NK-92 treated with Interleukin-12 subunit alpha and Interleukin-12 subunit beta, amount 100 ng/mL, for 24 hours (cell line): ENCODE results near the gene SERINC3.
"Not testable (repeated sequence)": the region's sequence is repeated elsewhere in the genome, so short reads cannot be mapped to it uniquely, and the experiment has no call there.

Experiments
- DNase-seq: peaks from one replicate; lab custom pipeline; 2025; lab: John Stamatoyannopoulos, UW

SERINC3 gene

DNA sequence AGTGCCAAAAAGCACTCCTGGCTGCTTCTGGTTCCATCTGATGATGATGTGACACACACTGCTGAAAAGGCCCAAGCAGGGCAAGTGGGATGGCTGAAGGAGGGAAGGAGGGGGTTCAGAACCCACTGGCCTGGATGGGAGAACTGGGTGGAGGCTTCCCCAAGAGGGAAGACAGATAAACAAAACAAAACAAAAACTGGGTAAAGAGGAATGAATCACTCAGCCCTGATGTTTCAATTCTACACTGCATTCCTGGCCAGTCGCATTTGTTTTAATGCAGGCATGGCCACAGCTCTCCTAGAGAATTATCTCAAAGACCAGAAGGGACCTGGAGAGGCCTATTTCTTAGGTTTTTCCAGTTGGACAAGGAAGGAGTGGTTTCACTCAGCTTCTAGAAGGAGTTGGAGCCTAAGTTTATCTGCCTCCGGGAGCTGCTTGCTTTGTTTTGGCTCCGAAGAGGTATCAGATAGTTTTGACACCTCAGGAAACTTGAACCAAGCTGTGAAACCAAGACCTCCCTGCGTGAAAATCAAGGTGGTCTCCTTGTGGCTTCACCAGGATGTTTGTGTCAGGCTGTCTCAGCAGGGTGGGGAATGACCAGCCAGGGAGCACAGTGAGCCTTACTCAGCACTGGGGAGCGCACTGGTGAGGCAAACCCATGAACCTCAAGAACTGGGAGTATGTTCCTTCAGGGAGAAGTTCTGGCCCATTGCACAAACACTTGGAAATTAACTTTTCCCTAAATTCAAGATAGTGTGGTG, 30.1 kb downstream of the SERINC3 start:
- no peak for DNase-seq

GRCh38 chr20:44489931-44490330, 31.9 kb downstream of the SERINC3 start:
- no peak for DNase-seq

DNA sequence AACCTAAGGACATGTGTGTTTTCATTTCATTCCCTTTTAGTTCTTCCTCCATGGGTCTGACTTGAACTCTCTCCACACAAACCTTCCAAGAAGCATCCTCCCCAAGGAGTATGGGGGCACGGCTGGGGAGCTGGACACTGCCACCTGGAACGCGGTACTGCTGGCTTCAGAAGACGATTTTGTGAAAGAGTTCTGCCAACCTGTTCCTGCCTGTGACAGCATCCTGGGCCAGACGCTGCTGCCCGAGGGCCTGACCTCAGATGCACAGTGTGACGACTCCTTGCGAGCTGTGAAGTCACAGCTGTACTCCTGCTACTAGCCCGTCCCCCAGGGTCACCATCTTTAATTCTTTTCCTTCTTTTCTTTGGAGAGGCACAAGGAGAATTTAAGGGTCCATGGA, 32.6 kb downstream of the SERINC3 start:
- no peak for DNase-seq

DNA sequence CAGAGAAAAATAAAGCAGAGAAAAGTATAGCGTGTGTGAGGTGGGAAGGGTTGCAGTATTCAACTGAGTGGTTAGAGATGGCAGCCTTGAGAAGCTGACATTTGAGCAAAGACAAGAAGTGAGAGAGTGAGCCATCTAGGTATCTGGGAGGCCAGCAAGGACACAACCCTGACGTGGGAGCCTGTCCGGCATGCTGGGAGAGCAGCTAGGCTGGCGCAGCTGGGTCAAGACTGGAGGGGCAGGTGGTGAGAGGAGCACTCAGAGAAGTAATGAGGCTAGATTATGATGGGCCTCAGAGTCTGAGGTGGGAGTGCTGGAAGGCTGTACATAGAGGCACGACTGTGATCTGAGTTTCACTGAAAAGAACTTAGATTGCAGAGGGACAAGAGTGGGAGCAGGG, 33.3 kb downstream of the SERINC3 start:
- DNase-seq: no peak

DNA sequence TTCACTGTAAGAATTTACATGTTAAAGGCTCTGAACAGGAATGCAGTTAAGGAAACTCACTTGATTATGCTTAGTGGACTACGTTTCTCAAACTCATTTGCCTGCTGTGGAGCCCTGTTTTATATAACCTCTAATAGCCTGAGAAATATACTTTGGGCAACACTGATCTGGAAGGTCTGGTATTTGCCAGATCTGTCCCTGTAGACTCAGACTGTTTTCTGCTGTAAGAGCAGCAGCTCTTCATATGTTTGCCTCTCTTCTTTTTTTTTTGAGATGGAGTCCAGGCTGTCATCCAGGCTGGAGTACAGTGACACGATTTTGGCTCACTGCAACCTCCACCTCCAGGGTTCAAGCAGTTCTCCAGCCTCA, 36.1 kb downstream of the SERINC3 start:
- DNase-seq: no peak

- DNase-seq: no peak
These were observed 36.6 kb downstream of the SERINC3 start for GRCh38 chr20:44485078-44485829.

DNA sequence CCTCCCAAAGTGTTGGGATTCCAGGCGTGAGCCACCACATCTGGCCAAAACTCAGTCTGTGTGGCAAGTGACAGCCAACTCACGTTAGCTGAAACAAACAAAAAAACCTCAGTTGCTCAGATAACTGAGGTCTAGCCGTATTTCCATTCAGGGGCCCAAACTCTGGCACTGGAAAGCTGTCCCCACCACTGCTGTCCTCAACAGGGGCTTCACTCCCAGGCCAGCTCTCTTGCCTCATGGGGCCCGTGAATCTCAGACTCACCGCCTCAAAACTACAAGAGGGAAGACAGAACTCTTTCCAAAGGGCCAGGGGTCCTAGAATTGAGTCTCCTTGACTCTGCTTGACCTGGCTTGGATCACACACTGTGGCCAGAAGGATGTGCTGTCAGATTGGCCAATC, 38.8 kb downstream of the SERINC3 start:
- no peak for DNase-seq

- DNase-seq: no peak
These were observed 40.0 kb downstream of the SERINC3 start for GRCh38 chr20:44481719-44482416.

DNA sequence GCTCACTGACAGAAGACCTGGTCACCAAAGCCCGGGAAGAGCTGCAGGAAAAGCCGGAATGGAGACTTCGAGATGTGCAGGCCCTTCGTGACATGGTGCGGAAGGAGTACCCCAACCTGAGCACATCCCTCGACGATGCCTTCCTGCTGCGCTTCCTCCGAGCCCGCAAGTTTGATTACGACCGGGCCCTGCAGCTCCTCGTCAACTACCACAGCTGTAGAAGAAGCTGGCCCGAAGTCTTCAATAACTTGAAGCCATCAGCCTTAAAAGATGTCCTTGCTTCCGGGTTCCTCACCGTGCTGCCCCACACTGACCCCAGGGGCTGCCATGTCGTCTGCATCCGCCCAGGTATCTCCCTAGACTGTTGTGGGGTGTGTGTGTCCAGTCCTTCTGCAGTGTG, 41.8 kb downstream of the SERINC3 start:
- no peak for DNase-seq

DNA sequence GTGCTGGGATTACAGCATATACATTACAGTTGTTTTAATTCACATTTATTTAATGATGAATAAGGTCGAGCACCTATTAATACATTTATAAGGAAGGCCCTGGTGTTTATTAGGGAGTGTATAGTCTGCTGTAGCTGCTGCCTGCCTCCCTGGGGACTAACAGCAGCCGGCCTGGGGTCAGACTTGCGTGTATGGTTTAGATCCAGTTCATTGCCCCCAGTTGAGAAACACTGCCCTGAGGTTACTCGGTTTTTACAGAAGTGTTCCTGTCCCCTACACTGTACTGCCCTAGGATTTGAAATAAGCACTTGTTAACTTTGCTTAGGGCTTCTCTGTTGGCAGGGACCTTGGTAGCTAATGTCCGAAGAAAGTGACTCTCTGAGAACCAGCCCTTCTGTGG, 42.2 kb downstream of the SERINC3 start:
- no peak for DNase-seq

- no peak for DNase-seq
These were observed 43.7 kb downstream of the SERINC3 start for GRCh38 chr20:44478206-44478605.

GRCh38 chr20:44477151-44477550, 44.7 kb downstream of the SERINC3 start:
- DNase-seq: no peak

- peak; percentile 78 for DNase-seq
These were observed 45.9 kb downstream of the SERINC3 start, which contains the start of gene TTPAL for GRCh38 chr20:44475694-44476560. Gene TTPAL, plus strand, starts transcription at chr20:44475874. Its CDS starts 4,126 bp downstream, at chr20:44480000.

GRCh38 chr20:44475372-44475693, 46.5 kb downstream of the SERINC3 start:
- no peak for DNase-seq

- not testable (repeated sequence) for DNase-seq
These were observed 49.6 kb downstream of the SERINC3 start for GRCh38 chr20:44472283-44472682.

DNA sequence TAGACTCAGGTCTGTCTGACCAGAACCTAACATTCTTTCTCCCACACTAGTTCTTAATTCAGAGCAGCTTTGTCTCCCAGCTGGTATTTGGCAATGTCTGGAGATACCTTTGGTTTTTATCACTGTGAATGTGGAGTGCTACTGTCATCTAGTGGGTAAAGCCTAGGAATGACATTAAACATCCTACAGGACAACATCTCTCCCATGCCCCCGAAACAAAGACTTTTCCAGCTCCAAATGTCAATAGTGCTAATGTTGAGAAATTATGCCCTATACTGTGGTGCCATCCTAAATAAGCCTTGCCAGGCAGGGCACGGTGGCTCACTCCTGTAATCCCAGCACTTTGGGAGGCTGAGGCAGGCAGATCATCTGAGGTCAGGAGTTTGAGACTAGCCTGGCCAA, 50.4 kb downstream of the SERINC3 start:
- DNase-seq: no peak

- no peak for DNase-seq
These were observed 51.5 kb downstream of the SERINC3 start for GRCh38 chr20:44470327-44470726.

DNA sequence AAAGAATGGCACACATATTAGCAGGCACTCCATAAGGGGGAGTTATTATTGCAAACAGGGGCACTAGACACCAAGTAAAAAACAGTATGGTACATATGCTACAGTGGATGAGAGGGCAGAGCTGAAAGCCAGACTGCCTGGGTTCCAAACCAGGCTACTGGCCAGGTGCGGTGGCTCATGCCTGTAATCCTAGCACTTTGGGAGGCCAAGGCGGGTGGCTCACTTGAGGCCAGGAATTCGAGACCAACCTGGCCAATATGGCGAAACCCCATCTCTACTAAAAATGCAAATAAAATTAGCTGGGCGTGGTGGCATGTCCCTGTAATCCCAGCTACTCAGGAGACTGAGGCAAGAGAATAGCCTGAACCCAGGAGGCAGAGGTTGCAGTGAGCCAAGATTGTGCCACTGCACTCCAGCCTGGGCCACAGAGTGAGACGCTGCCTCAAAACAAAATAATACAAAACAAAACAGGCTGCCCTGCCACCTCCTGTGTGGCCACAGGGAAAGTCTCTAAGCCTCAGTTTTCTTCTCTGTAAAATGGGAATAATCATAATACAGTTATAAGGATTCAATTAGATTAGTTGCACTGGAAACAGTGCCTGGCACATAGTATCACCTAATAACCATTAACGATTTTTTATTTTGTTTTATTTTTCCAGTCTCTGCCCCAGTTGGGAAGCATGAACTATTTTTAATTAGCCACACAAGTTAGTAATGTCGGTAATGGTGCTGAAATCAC, 53.7 kb downstream of the SERINC3 start:
- no peak for DNase-seq

- DNase-seq: no peak
These were observed 54.5 kb downstream of the SERINC3 start for GRCh38 chr20:44467289-44467883.

DNA sequence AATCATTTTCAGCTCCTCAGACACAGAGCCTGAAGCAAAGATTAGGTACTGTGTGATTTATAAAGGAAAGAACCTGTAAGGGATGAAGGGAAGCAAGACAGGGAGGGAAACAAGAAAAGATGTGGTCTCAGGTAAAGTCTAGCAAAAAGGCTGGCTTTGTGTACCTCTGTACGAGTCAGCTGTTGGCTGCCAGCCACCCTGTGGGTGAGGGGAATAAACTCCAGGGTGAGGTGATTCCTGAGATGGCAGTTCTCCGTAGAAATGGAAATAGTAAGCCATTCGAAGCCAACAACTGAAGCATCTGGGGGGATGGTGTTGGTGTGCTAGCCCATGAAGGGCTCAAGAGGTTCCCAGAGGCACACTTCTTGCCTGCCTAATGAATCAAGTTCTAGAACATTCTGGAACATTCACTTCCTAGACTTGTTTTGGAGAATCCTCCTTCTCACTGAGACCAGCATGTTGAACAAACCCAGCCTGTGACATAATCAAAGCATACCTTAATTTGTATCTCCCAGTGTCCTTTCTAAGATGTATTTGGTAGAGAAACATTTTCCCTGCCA, 56.8 kb downstream of the SERINC3 start:
- no peak for DNase-seq

GRCh38 chr20:44464514-44464913, 57.4 kb downstream of the SERINC3 start:
- DNase-seq: no peak
